B cell (primary cell): Measurements from ENCODE around the gene ARHGAP19. TPM values are rescaled to one million over a fixed set of nuclear protein-coding genes. Genes with fewer than 3 reads are reported as not detected.

ENCODE experiments used
- ATAC-seq: fragments of 200-7000 bp; cut with Tn5 transposase; one replicate; pipeline ENCODE4 v1.10.0; 2021; ENCODE audit warnings: low read depth, mild to moderate bottlenecking, moderate number of reproducible peaks, moderate library complexity
- CTCF ChIA-PET: fragments of 350-600 bp; sonication (Branson Sonifier 250); formaldehyde crosslinking; loops from one replicate; lab custom pipeline; 2021; ENCODE audit warnings: antibody characterized with exemption, inconsistent platforms; lab: Charles Lee
- POLR2A ChIA-PET: fragments of 350-600 bp; sonication (Branson Sonifier 250); formaldehyde crosslinking; loops from one replicate; lab custom pipeline; 2021; ENCODE audit warnings: antibody characterized with exemption; lab: Charles Lee
- DNase-seq: peaks from one replicate; pipeline ENCODE4 v3.0.0; 2013
- H2AFZ ChIP-seq: 2 replicates; pipeline ENCODE4 v1.6.1; 2012; ENCODE audit warnings: mild to moderate bottlenecking, low read depth, low read length; ENCODE audit not compliant: insufficient read depth, poor library complexity, severe bottlenecking
- H3K27ac ChIP-seq, 2 donors: 1 replicate in 1 of 2; 2 replicates in 1 of 2; pipeline ENCODE4 v1.5.1; 2012 to 2013; ENCODE audit warnings: low read length in 2 of 2, mild to moderate bottlenecking in 2 of 2, moderate library complexity in 1 of 2
- H3K27me3 ChIP-seq, 4 experiments: fragments of 200-600 bp in 1 of 4; sonication (generic) in 1 of 4; replicated peaks in 1 of 4; 1 replicate in 2 of 4; 2 replicates in 2 of 4; pipeline versions ENCODE4 v1.6.1 to v1.7.0; 2013 to 2016; ENCODE audit warnings: low read length in 3 of 4, mild to moderate bottlenecking in 2 of 4, mixed read lengths in 1 of 4, moderate library complexity in 1 of 4; ENCODE audit not compliant: insufficient read depth in 4 of 4, control insufficient read depth in 3 of 4; ENCODE audit errors: control extremely low read depth in 1 of 4
- H3K36me3 ChIP-seq, 2 experiments: replicated peaks in 1 of 2; 1 replicate in 1 of 2; 2 replicates in 1 of 2; pipeline versions ENCODE4 v1.6.1 to v1.7.1; 2013; ENCODE audit warnings: low read length in 1 of 2; ENCODE audit not compliant: insufficient read depth in 2 of 2, control insufficient read depth in 1 of 2; ENCODE audit errors: control extremely low read depth in 1 of 2, extremely low read depth in 1 of 2
- H3K4me1 ChIP-seq, 2 donors: fragments of 200-600 bp in 1 of 2; sonication (generic) in 1 of 2; 1 replicate in 1 of 2; 2 replicates in 1 of 2; pipeline versions ENCODE4 v1.5.1 to v1.6.1; 2013 to 2017; ENCODE audit warnings: low read length in 2 of 2; ENCODE audit not compliant: control insufficient read depth in 2 of 2, insufficient read depth in 2 of 2
- H3K4me2 ChIP-seq: replicated peaks from 2 replicates; pipeline ENCODE3; 2012; ENCODE audit warnings: mild to moderate bottlenecking, low read depth, low read length; ENCODE audit not compliant: poor library complexity, severe bottlenecking
- H3K4me3 ChIP-seq, 5 experiments: fragments of 200-600 bp in 1 of 5; sonication (generic) in 1 of 5; 1 replicate in 3 of 5; 2 replicates in 2 of 5; pipeline versions ENCODE4 v1.5.1 to v1.7.0; 2011 to 2016; ENCODE audit warnings: low read length in 4 of 5, mild to moderate bottlenecking in 4 of 5, low read depth in 2 of 5, control low read depth in 1 of 5, moderate library complexity in 1 of 5; ENCODE audit not compliant: insufficient read depth in 1 of 5; ENCODE audit errors: control extremely low read depth in 1 of 5, extremely low read depth in 1 of 5
- H3K79me2 ChIP-seq: fragments of 200-600 bp; sonication (generic); one replicate; pipeline ENCODE4 v1.6.0; 2016; ENCODE audit warnings: low read length; ENCODE audit not compliant: control insufficient read depth, insufficient read depth
- H3K9ac ChIP-seq: fragments of 200-600 bp; sonication (generic); 2 replicates; pipeline ENCODE4 v1.6.1; 2017; ENCODE audit warnings: mild to moderate bottlenecking, low read length, moderate library complexity
- H3K9me3 ChIP-seq, 3 donors: one replicate each; pipeline versions ENCODE4 v1.6.1 to v1.7.1; 2013; ENCODE audit warnings: low read length in 2 of 3; ENCODE audit not compliant: control insufficient read depth in 2 of 3, insufficient read depth in 1 of 3; ENCODE audit errors: control extremely low read depth in 1 of 3
- H4K20me1 ChIP-seq: 2 replicates; pipeline ENCODE4 v1.6.0; 2012; ENCODE audit warnings: mild to moderate bottlenecking, low read length; ENCODE audit not compliant: insufficient read depth, control insufficient read depth, poor library complexity, severe bottlenecking
- H3K27ac Mint-ChIP-seq: one replicate; pipeline ENCODE4 v1.8.0; 2021; ENCODE audit warnings: mixed read lengths
- H3K27me3 Mint-ChIP-seq: one replicate; pipeline ENCODE4 v1.8.0; 2021; ENCODE audit warnings: mixed read lengths
- H3K4me1 Mint-ChIP-seq: one replicate; pipeline ENCODE4 v1.8.0; 2021; ENCODE audit warnings: mixed read lengths
- H3K4me3 Mint-ChIP-seq: one replicate; pipeline ENCODE4 v1.8.0; 2021; ENCODE audit warnings: mixed read lengths
- H3K9me3 Mint-ChIP-seq: one replicate; pipeline ENCODE4 v1.8.0; 2022; ENCODE audit warnings: mixed read lengths; ENCODE audit not compliant: insufficient read depth
- CTCF ChIP-seq: fragments of 200-600 bp; IDR thresholded peaks from one replicate; pipeline ENCODE4 v1.8.0; 2022; ENCODE audit warnings: antibody characterized with exemption, mild to moderate bottlenecking
- EZH2 ChIP-seq: IDR thresholded peaks from 2 replicates; pipeline ENCODE4 v1.6.1; 2012; ENCODE audit warnings: borderline replicate concordance, low read depth, mild to moderate bottlenecking, moderate library complexity, low read length; ENCODE audit not compliant: insufficient read depth, poor library complexity, severe bottlenecking
- WGBS: methylation state at CpG from one replicate; pipeline ENCODE4 v1.1.5; 2013; ENCODE audit warnings: missing lambda C conversion rate; ENCODE audit not compliant: insufficient coverage; 5-methylcytosine and 5-hydroxymethylcytosine counted together
- intact Hi-C: fragments of 100-400 bp; cut with micrococcal nuclease; formaldehyde crosslinking; loops from one replicate; pipeline ENCODE4 v1.10.0; 2022
- polyA plus RNA-seq: library from polyadenylated mRNA; depleted of rRNA; stranded (reverse); fragments of >200 nt; gene quantifications from 2 replicates; pipeline ENCODE4 v1.2.3, GENCODE V29; 2012
- total RNA-seq, 2 donors: library from RNA; stranded (reverse); fragments of 120-200 nt in 1 of 2; gene quantifications; 1 replicate in 1 of 2; 2 replicates in 1 of 2; pipeline versions ENCODE4 v1.2.3 to v1.2.4, GENCODE V29; 2013 to 2022

Gene ARHGAP19
- total and polyA plus RNA-seq, 2 donors (not counting 1 experiment from before 2014, with no cell fraction given): 6.4 to 22.5 TPM

GRCh38 chr10:97224483-97225435 lies 67.7 kb downstream of the ARHGAP19 start:
- 80% methylated on average over 3 of the region's 4 CpGs for WGBS
- no peaks in the 10 kb centered on the region for H3K4me1 Mint-ChIP-seq
- no peak for ATAC-seq

More at GRCh38 chr10:97224483-97225435, 67.7 kb downstream of the ARHGAP19 start:
- Histone ChIP-seq H3K36me3 (peaks cover 2 to 55% of the 10 kb centered on the region in 2 experiments), H3K9me3 (no peaks in the 10 kb centered on the region), H3K27me3 (no peaks in the 10 kb centered on the region), H4K20me1 (no peaks in the 10 kb centered on the region), H3K9ac (no peak overlapping the region), H3K4me2 (no peak overlapping the region), H3K27ac (no peak overlapping the region), H2AFZ (no peak overlapping the region), H3K4me3 (no peak overlapping the region), H3K79me2 (no peaks in the 10 kb centered on the region), H3K4me1 (no peaks in the 10 kb centered on the region)
- Mint-ChIP-seq H3K4me3 (no peak overlapping the region), H3K27ac (no peak overlapping the region), H3K27me3 (no peaks in the 10 kb centered on the region), H3K9me3 (no peaks in the 10 kb centered on the region)
- intact Hi-C loops: no loop called here
- POLR2A ChIA-PET: no interaction called here
- TF ChIP-seq EZH2 (no peak), CTCF (no peak)
- CTCF ChIA-PET: interaction anchor here (1.2 to 1.7 kb wide), 4 partner anchors 10 to 152 kb away, joined by 3 to 13 read pairs (median 5); no protein-coding TSS in a partner anchor
- no peak for DNase-seq
